MM.1S (cell line): ENCODE data around the gene TFF2.

Experiments
- DNase-seq: peaks from one replicate; pipeline ENCODE4 v3.0.0-alpha.2; 2015
- H2AFZ ChIP-seq: fragments of 300-600 bp; sonication (generic); 2 replicates; pipeline ENCODE4 v1.6.0; 2016; ENCODE audit warnings: antibody characterized with exemption, low read length
- H3F3A ChIP-seq: fragments of 300-600 bp; sonication (generic); 2 replicates; pipeline ENCODE4 v1.6.1; 2016; ENCODE audit warnings: mild to moderate bottlenecking, antibody characterized with exemption, low read length, moderate library complexity, mixed read lengths; ENCODE audit not compliant: insufficient read depth
- H3K27ac ChIP-seq: fragments of 300-600 bp; sonication (generic); 2 replicates; pipeline ENCODE4 v1.5.1; 2016; ENCODE audit warnings: mild to moderate bottlenecking, low read length
- H3K27me3 ChIP-seq: fragments of 300-600 bp; sonication (generic); replicated peaks from 2 replicates; pipeline ENCODE4 v1.6.0; 2016; ENCODE audit warnings: low read length; ENCODE audit not compliant: insufficient read depth
- H3K36me3 ChIP-seq: fragments of 300-600 bp; sonication (generic); replicated peaks from 2 replicates; pipeline ENCODE4 v1.6.1; 2016; ENCODE audit warnings: mild to moderate bottlenecking, low read length, mixed read lengths; ENCODE audit not compliant: insufficient read depth
- H3K4me1 ChIP-seq: fragments of 300-600 bp; sonication (generic); 2 replicates; pipeline ENCODE4 v1.6.1; 2016; ENCODE audit warnings: low read length, mixed read lengths
- H3K4me2 ChIP-seq: fragments of 300-600 bp; sonication (generic); 2 replicates; pipeline ENCODE4 v1.6.0; 2016; ENCODE audit warnings: low read depth, low read length
- H3K4me3 ChIP-seq: fragments of 300-600 bp; sonication (generic); 2 replicates; pipeline ENCODE4 v1.5.1; 2016; ENCODE audit warnings: low read length, mixed read lengths
- H3K79me2 ChIP-seq: fragments of 300-600 bp; sonication (generic); 2 replicates; pipeline ENCODE4 v1.6.1; 2016; ENCODE audit warnings: mixed run types, low read length, mixed read lengths
- H3K9ac ChIP-seq: fragments of 300-600 bp; sonication (generic); 2 replicates; pipeline ENCODE4 v1.6.1; 2016; ENCODE audit warnings: low read length, mixed read lengths
- H3K9me2 ChIP-seq: fragments of 300-600 bp; sonication (generic); replicated peaks from 2 replicates; pipeline ENCODE4 v1.6.1; 2016; ENCODE audit warnings: mild to moderate bottlenecking, low read length, mixed read lengths; ENCODE audit not compliant: insufficient read depth
- H3K9me3 ChIP-seq: fragments of 300-600 bp; sonication (generic); replicated peaks from 2 replicates; pipeline ENCODE4 v1.6.1; 2016; ENCODE audit warnings: mild to moderate bottlenecking, low read length, mixed read lengths; ENCODE audit not compliant: insufficient read depth
- H4K20me1 ChIP-seq: fragments of 300-600 bp; sonication (generic); 2 replicates; pipeline ENCODE4 v1.6.1; 2016; ENCODE audit warnings: mild to moderate bottlenecking, low read length, moderate library complexity, mixed read lengths; ENCODE audit not compliant: insufficient read depth
- CTCF ChIP-seq: fragments of 300-600 bp; sonication (generic); IDR thresholded peaks from 2 replicates; pipeline ENCODE4 v1.5.1; 2016; ENCODE audit warnings: antibody characterized with exemption, low read length, mixed read lengths
- EZH2 ChIP-seq: fragments of 300-600 bp; sonication (generic); optimal IDR thresholded peaks from 2 replicates; pipeline ENCODE3; 2017; ENCODE audit warnings: low read depth, mild to moderate bottlenecking, antibody characterized with exemption, low read length, mixed read lengths
- EZH2phosphoT487 ChIP-seq: fragments of 300-600 bp; sonication (generic); IDR thresholded peaks from 2 replicates; pipeline ENCODE4 v1.6.1; 2018; ENCODE audit warnings: antibody characterized with exemption, low read length

Gene TFF2

GRCh38 chr21:42311816-42312625, 38.8 kb downstream of the TFF2 start:
- H3K4me1 ChIP-seq = no peaks in the 10 kb centered on the region; the same call in 1 of the 2 replicates
- H3K27ac ChIP-seq = no peak overlapping the region
- H3K9me3 ChIP-seq = no peaks in the 10 kb centered on the region
- H3K9me2 ChIP-seq = no peaks in the 10 kb centered on the region
- no peak overlapping the region for H2AFZ ChIP-seq
- H3K4me3 ChIP-seq = no peak overlapping the region
- H3K9ac ChIP-seq = no peak overlapping the region
- no peaks in the 10 kb centered on the region for H3K36me3 ChIP-seq
- H3F3A ChIP-seq = no peaks in the 10 kb centered on the region
- DNase-seq = no peak
- no peak for TF ChIP-seq EZH2phosphoT487
- TF ChIP-seq EZH2 = no peak
- no peak for TF ChIP-seq CTCF
- H3K4me2 ChIP-seq = no peak overlapping the region
- no peaks in the 10 kb centered on the region for H3K79me2 ChIP-seq
- H3K27me3 ChIP-seq = peaks cover 98% of the 10 kb centered on the region
- no peaks in the 10 kb centered on the region for H4K20me1 ChIP-seq

GRCh38 chr21:42311160-42311559, 39.6 kb downstream of the TFF2 start:
- H3K27ac ChIP-seq = no peak overlapping the region
- H3K4me1 ChIP-seq = no peaks in the 10 kb centered on the region; the same call in 1 of the 2 replicates
- DNase-seq = no peak
- H4K20me1 ChIP-seq = no peaks in the 10 kb centered on the region
- no peaks in the 10 kb centered on the region for H3K9me2 ChIP-seq
- no peaks in the 10 kb centered on the region for H3K79me2 ChIP-seq
- no peaks in the 10 kb centered on the region for H3K9me3 ChIP-seq
- TF ChIP-seq EZH2 (no peak), EZH2phosphoT487 (no peak), CTCF (no peak)
- no peak overlapping the region for H3K4me2 ChIP-seq
- H3K9ac ChIP-seq = no peak overlapping the region
- H3K36me3 ChIP-seq = no peaks in the 10 kb centered on the region
- no peaks in the 10 kb centered on the region for H3F3A ChIP-seq
- H3K27me3 ChIP-seq = peaks cover 98% of the 10 kb centered on the region
- no peak overlapping the region for H2AFZ ChIP-seq
- H3K4me3 ChIP-seq = no peak overlapping the region

- no peak for DNase-seq
- H3K4me1 ChIP-seq = no peaks in the 10 kb centered on the region; the same call in 1 of the 2 replicates
- no peak overlapping the region for H2AFZ ChIP-seq
- no peaks in the 10 kb centered on the region for H3F3A ChIP-seq
- H3K9ac ChIP-seq = no peak overlapping the region
- H3K79me2 ChIP-seq = no peaks in the 10 kb centered on the region
- H3K9me3 ChIP-seq = no peaks in the 10 kb centered on the region
- no peak overlapping the region for H3K4me3 ChIP-seq
- no peaks in the 10 kb centered on the region for H3K36me3 ChIP-seq
- H3K9me2 ChIP-seq = no peaks in the 10 kb centered on the region
- no peaks in the 10 kb centered on the region for H4K20me1 ChIP-seq
- H3K27me3 ChIP-seq = peaks cover 98% of the 10 kb centered on the region
- H3K27ac ChIP-seq = no peak overlapping the region
- no peak overlapping the region for H3K4me2 ChIP-seq
- TF ChIP-seq EZH2 = no peak
- no peak for TF ChIP-seq CTCF
- no peak for TF ChIP-seq EZH2phosphoT487
Observed at GRCh38 chr21:42310411-42311001, 40.3 kb downstream of the TFF2 start.
